Smooth muscle cell (in vitro differentiated cells): ENCODE measurements around the gene KCNMA1. TPM values are rescaled to one million over a fixed set of nuclear protein-coding genes. Genes with fewer than 3 reads are reported as not detected.
A peak's percentile ranks its signal among the peaks of the same experiment; 100 is the strongest.

Experiments used
- DNase-seq: peaks from one replicate; lab custom pipeline; 2025; ENCODE audit not compliant: unreplicated experiment; lab: John Stamatoyannopoulos, UW
- H2AFZ ChIP-seq: fragments of 200-600 bp; sonication (generic); 2 replicates; pipeline ENCODE4 v1.6.0; 2016; ENCODE audit warnings: antibody characterized with exemption, low read depth, mild to moderate bottlenecking
- H3F3A ChIP-seq: fragments of 200-600 bp; sonication (generic); 2 replicates; pipeline ENCODE4 v1.6.0; 2017; ENCODE audit warnings: antibody characterized with exemption, low read depth
- H3K27ac ChIP-seq: fragments of 200-600 bp; sonication (generic); 2 replicates; pipeline ENCODE4 v1.5.1; 2016; ENCODE audit warnings: low read depth, mild to moderate bottlenecking
- H3K27me3 ChIP-seq: fragments of 200-600 bp; sonication (generic); 2 replicates; pipeline ENCODE4 v1.6.1; 2016; ENCODE audit warnings: low read depth, mild to moderate bottlenecking
- H3K36me3 ChIP-seq: fragments of 200-600 bp; sonication (generic); 2 replicates; pipeline ENCODE4 v1.5.1; 2016; ENCODE audit warnings: low read depth
- H3K4me1 ChIP-seq: fragments of 200-600 bp; sonication (generic); 2 replicates; pipeline ENCODE4 v1.5.1; 2016; ENCODE audit warnings: low read depth
- H3K4me2 ChIP-seq: fragments of 200-600 bp; sonication (generic); 2 replicates; pipeline ENCODE4 v1.6.0; 2016; ENCODE audit warnings: mild to moderate bottlenecking
- H3K4me3 ChIP-seq: fragments of 200-600 bp; sonication (generic); 2 replicates; pipeline ENCODE4 v1.5.1; 2016; ENCODE audit warnings: mild to moderate bottlenecking
- H3K79me2 ChIP-seq: fragments of 200-600 bp; sonication (generic); 2 replicates; pipeline ENCODE4 v1.6.0; 2016; ENCODE audit warnings: low read depth, mild to moderate bottlenecking
- H3K9ac ChIP-seq: fragments of 200-600 bp; sonication (generic); 2 replicates; pipeline ENCODE4 v1.6.0; 2016; ENCODE audit warnings: low read depth
- H3K9me3 ChIP-seq: fragments of 200-600 bp; sonication (generic); replicated peaks from 2 replicates; pipeline ENCODE4 v1.5.1; 2016; ENCODE audit warnings: low read depth
- H4K20me1 ChIP-seq: fragments of 200-600 bp; sonication (generic); 2 replicates; pipeline ENCODE4 v1.6.0; 2016; ENCODE audit warnings: low read depth
- CTCF ChIP-seq: fragments of 200-600 bp; sonication (generic); IDR thresholded peaks from 2 replicates; pipeline ENCODE4 v1.5.1; 2017; ENCODE audit warnings: borderline replicate concordance, mild to moderate bottlenecking, antibody characterized with exemption; ENCODE audit not compliant: insufficient read depth, poor library complexity, severe bottlenecking
- WGBS: methylation state at CpG from one replicate; pipeline ENCODE4 v1.1.7; 2016; ENCODE audit warnings: low lambda C conversion rate; 5-methylcytosine and 5-hydroxymethylcytosine counted together
- polyA plus RNA-seq: library from polyadenylated mRNA; unstranded; fragments of >200 nt; fragmentation: Nextera tagmentation; extraction: Ambion mirVana; gene quantifications from 2 replicates; pipeline ENCODE4 v1.2.1, GENCODE V29; 2016
- total RNA-seq: library from RNA; depleted of rRNA; stranded (reverse); fragments of >200 nt; gene quantifications from 2 replicates; pipeline ENCODE4 v1.2.3, GENCODE V29; 2014

Gene KCNMA1
- total and polyA plus RNA-seq, 2 experiments from 2014 or later: 9.1 to 23.4 TPM

- Histone ChIP-seq H3K9ac (no peak overlapping the region), H3K27ac (peak overlapping the region; percentile 78), H2AFZ (no peak overlapping the region), H3K4me2 (no peak overlapping the region), H3K36me3 (no peaks in the 10 kb centered on the region), H3K9me3 (no peaks in the 10 kb centered on the region), H3F3A (peaks cover 34% of the 10 kb centered on the region), H3K4me1 (peaks cover 11% of the 10 kb centered on the region), H4K20me1 (no peaks in the 10 kb centered on the region), H3K4me3 (no peak overlapping the region), H3K79me2 (no peaks in the 10 kb centered on the region), H3K27me3 (no peaks in the 10 kb centered on the region)
- DNase-seq: no peak
- no peak for TF ChIP-seq CTCF
- 98% methylated on average over 2 of the region's 2 CpGs for WGBS
Observed at GRCh38 chr10:77159538-77160110, 478.0 kb downstream of the KCNMA1 start.

DNA sequence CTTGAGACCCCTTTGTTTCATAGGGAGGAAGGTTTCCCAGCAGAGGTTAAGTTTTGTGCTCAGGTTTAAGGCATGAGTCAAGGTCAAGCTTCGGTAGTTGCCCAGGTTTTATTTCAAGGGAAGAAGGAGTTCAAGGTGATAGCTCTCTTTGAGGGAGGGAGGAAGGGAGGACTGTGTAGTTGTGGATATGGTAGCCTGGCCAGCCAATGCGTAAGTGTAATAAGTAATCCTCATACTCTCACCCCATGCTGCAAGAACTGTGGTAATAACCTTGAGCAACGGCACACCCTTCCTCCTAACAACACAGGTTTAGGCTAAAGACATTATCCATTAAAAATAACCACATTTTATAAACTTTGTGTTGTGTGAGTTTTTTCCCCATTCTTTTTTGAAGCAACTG is 478.9 kb downstream of the KCNMA1 start:
- H3K79me2 ChIP-seq: no peaks in the 10 kb centered on the region
- no peak overlapping the region for H3K9ac ChIP-seq
- peaks cover 3% of the 10 kb centered on the region for H3K4me1 ChIP-seq
- no peak overlapping the region for H3K27ac ChIP-seq
- H3F3A ChIP-seq: peaks cover 28% of the 10 kb centered on the region
- WGBS: 88% methylated on average over 3 of the region's 3 CpGs
- no peak overlapping the region for H3K4me2 ChIP-seq
- TF ChIP-seq CTCF: no peak
- no peak overlapping the region for H2AFZ ChIP-seq
- H3K9me3 ChIP-seq: no peaks in the 10 kb centered on the region
- no peaks in the 10 kb centered on the region for H3K27me3 ChIP-seq
- H3K4me3 ChIP-seq: no peak overlapping the region
- DNase-seq: no peak
- no peaks in the 10 kb centered on the region for H3K36me3 ChIP-seq
- H4K20me1 ChIP-seq: no peaks in the 10 kb centered on the region

DNA sequence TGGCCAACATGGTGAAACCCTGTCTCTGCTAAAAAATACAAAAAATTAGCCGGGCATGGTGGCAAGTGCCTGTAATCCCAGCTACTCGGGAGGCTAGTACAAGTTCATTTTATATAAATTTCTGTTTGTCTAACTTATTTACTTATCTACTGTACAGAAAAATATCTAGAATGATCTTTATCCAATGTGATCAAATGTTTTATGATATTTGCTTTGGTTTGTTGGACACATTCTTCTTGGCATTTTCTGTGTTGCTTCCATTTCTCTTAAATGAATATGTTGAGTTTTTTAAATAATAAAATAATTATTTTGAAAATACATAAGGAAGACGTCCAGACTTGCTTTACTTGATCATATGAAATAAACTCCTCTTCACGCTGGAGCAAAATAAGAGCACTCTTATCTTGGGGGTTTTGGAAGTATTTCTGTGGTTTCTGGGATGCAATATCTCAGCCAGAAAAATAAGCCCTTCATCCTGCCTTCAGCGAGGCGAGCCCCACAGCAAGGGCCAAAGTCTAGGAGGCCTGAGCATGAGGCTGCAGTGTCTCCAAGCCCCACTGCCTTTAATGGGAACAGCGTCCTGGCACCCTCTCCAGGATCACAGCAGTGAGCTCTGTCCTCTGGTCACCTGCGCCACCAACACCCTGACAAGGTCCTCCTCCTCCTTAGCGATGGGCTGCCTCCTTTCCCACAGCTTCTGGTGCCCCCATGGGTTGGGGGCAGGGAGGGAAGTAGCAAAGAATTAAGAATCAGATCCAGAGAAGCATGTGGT is 480.2 kb downstream of the KCNMA1 start:
- H3K36me3 ChIP-seq: no peaks in the 10 kb centered on the region
- H3K27ac ChIP-seq: peak overlapping the region; percentile 73
- peaks cover 17% of the 10 kb centered on the region for H3F3A ChIP-seq
- H2AFZ ChIP-seq: no peak overlapping the region
- no peaks in the 10 kb centered on the region for H3K9me3 ChIP-seq
- no peaks in the 10 kb centered on the region for H3K79me2 ChIP-seq
- H3K4me2 ChIP-seq: peak overlapping the region; percentile 61
- no peak for DNase-seq
- H3K9ac ChIP-seq: no peak overlapping the region
- H3K4me3 ChIP-seq: no peak overlapping the region
- no peaks in the 10 kb centered on the region for H3K27me3 ChIP-seq
- 52% methylated on average over 9 of the region's 9 CpGs for WGBS
- no peak for TF ChIP-seq CTCF
- H3K4me1 ChIP-seq: no peaks in the 10 kb centered on the region
- no peaks in the 10 kb centered on the region for H4K20me1 ChIP-seq

GRCh38 chr10:77156406-77156879 is 481.2 kb downstream of the KCNMA1 start:
- Histone ChIP-seq H3F3A (peaks cover 9% of the 10 kb centered on the region), H3K4me1 (no peaks in the 10 kb centered on the region), H3K27me3 (no peaks in the 10 kb centered on the region), H3K79me2 (no peaks in the 10 kb centered on the region), H3K27ac (peak overlapping the region; percentile 73), H3K36me3 (no peaks in the 10 kb centered on the region), H3K9ac (no peak overlapping the region), H3K4me2 (peak overlapping the region; percentile 37), H2AFZ (no peak overlapping the region), H4K20me1 (no peaks in the 10 kb centered on the region), H3K4me3 (no peak overlapping the region), H3K9me3 (no peaks in the 10 kb centered on the region)
- 32% methylated on average over 5 of the region's 5 CpGs for WGBS
- no peak for DNase-seq
- TF ChIP-seq CTCF: no peak
